Epithelial cell of prostate (primary cell): ENCODE results near the gene SH2D2A.

ENCODE experiments used
- DNase-seq: peaks from one replicate; pipeline ENCODE4 v3.0.0-alpha.2; 2011; ENCODE audit warnings: low read depth, low spot score
- H3K27ac ChIP-seq: fragments of 450-650 bp; 2 replicates; pipeline ENCODE4 v1.5.1; 2017; ENCODE audit warnings: mild to moderate bottlenecking

The SH2D2A gene

DNA sequence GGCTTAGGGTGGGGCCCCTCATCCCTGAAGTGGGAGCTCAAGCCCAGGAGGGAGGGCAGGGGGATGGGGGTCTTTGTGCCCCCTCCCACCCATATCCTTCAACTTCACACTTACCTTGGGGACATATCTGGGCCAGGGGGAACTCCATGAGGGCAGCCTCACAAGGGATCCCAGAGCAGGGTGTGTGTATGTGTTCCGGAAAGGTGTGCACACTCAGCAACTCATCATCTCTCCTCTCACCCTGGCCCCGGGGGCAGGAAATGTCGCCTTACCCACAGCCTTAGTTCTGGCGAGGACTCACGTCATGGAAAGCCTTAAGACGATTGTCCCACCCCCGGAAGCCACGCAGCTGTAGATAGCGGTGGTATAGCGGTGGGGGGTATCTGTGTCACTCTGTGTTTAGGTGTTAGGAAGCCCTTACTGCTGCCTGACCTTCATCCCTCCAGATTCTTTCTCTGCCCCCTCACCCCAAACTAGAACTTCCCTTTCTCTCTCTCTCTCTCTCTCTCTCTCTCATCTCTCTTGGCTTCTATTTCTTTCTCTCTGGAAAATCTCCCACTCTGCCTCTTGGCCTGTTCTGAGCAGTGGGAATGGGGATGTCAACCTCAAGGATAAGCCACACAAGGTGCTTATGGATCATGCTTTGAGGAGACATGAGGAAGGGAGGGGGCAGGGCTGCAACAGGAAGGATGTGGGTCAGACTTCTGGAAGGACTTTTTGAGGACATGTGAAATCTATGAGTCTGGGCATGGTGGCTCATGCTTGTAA lies at the start of gene SH2D2A:
Gene SH2D2A, minus strand, starts transcription at position 288 of the 768 bp plus-strand sequence. Its CDS starts 140 bp downstream, at position 148.
- H3K27ac ChIP-seq = peak within 1 kb of the TSS; percentile 55

GRCh38 chr1:156865865-156866248 lies 49.2 kb upstream of the SH2D2A start:
- no peak for DNase-seq
- no peak overlapping the region for H3K27ac ChIP-seq

More for the DNA sequence above, at the start of gene SH2D2A:
- DNase-seq = no peak

DNA sequence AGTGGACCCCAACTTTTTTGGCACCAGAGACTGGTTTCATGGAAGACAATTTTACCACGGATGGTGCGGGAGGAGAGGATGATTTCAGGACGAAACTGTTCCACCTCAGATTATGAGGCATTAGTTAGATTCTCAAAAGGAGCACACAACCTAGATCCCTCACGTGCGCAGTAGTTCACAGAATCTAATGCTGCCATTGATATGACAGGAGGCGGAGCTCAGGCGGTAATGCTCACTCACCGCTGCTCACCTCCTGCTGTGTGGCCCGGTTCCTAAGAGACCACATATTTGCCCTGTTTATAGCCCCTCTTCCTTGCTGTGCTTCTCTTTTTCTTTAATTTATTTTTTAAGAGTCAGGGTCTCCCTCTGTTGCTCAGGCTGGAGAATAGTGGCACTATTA lies 48.6 kb upstream of the SH2D2A start:
- no peak for DNase-seq
- H3K27ac ChIP-seq = no peak overlapping the region

DNA sequence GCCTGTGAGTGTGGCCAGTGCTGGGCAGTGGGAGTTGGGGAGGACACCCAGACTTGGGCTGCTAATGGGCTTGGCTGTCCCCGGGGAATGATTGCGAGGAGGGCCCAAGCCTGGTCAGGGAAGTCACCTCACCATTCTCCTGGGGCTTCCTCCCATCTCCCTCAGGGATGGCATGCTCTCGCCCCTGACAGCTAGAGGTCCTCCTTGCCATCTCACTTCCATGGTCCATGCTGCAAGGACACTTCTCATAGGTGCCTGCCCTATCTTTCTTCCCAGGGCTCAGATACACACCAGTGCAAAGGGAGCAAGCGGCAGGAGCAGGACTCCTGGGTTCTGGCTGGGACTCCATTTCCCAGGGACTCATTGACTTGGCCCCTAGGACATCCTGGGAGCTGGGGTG lies 48.1 kb upstream of the SH2D2A start:
- no peak for DNase-seq
- no peak overlapping the region for H3K27ac ChIP-seq

DNA sequence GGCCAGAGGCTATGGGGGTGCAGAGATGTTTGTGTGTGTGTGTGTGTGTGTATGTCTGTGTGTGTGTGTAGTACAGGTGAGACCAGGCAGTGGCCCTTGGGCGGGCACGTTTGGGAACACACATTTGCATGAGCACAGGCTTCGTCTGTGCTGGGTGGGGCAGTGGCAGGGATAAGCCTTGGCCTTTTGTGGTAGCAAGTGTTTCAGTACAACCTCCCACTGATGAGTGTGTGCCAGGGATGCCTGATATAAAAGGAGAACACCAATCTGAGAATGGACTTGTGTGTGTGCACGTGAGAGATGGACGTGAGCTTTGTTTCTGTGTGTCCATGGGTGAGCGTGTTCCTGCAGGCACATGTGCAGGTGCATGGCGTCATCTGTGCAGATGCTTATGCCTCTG lies 47.0 kb upstream of the SH2D2A start:
- H3K27ac ChIP-seq = no peak overlapping the region
- DNase-seq = no peak

DNA sequence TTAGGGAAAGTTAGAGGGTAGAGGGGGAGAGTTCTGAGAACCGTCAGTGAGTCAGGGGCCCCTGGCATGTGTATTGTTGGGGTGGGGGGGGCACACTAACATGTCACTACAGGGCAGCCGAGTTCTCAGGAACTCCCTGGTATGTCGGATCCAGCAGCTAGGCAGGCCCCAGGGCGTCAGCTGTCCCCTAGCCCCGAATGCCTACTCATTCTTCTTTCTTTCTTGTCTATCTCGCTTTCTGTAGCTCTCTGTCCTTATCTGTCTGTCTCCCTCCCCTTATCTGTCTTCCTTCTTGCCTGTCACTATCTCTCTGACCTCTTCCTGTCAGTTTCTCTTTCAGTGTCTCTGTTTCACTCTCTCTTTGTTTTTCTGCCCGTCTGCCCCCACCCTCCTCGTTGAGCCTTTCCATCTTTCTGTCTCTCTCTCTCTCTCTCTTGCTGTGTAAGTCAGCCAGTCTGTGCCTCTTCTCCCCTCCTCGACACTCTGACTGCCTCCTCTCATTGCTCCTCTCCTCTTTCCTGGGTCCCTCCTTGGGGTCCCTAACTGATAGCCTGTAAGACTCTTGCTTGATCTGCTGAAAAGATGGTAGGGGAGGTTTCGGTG lies 46.5 kb upstream of the SH2D2A start:
- no peak overlapping the region for H3K27ac ChIP-seq
- DNase-seq = no peak

GRCh38 chr1:156862584-156862983 lies 45.9 kb upstream of the SH2D2A start:
- DNase-seq = no peak
- no peak overlapping the region for H3K27ac ChIP-seq

DNA sequence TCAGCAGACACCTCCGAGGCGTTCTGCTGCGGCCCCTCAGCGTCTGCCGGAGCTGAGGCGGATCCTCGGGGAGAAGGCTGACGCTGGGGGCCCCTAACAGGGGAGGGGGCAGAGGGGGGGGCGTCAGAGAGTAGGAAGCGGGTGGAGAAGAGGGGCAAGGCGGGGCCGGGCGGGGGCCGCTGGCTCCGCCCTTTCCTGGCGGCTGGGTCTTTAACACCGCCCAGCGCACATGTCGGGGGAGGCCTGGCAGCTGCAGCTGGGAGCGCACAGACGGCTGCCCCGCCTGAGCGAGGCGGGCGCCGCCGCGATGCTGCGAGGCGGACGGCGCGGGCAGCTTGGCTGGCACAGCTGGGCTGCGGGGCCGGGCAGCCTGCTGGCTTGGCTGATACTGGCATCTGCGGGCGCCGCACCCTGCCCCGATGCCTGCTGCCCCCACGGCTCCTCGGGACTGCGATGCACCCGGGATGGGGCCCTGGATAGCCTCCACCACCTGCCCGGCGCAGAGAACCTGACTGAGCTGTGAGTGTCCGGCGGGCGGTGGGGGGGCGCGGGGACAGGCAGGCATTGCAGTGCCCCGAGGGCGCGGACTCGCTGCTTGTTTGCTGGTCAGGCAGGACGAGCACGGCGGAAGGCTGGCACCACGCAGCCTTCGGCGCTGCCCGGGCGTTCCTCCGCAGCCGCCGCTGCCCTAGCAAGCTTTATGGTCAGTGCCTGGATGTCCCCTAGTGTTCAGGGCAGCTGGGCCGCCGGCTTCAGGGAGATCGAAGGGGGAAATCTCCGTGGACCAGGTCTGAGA lies 44.2 kb upstream of the SH2D2A start, which contains the start of gene NTRK1:
Gene NTRK1, plus strand, starts transcription at position 238 of the 796 bp plus-strand sequence. Its CDS starts 70 bp downstream, at position 308.
- no peak for DNase-seq

DNA sequence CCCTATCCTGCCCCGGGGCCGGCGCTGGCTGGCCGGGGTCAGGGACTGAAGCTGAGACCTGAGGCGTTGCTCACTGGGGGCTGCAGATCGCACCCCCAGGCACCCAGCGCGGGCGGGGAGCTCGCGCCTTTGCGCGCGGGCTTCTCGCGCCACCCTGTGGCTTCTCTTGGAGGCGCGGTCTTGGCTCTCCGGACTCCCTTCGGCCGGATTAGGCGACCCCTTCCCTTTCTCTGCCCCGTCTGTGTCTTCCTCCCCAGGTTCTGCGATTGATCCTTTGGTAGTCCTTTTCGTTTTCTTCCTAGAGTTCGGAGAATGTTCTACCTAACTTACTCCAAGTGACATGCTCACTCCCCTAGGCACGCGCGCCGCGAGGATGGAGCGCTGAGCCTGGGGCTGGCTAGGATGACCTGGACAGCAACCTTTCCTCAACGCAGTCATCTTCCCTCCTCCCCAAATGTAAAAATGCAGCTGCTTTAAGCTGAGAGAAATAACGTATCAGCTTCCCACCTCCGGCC lies 43.5 kb upstream of the SH2D2A start:
- H3K27ac ChIP-seq = no peak overlapping the region
- DNase-seq = no peak

More for the DNA sequence above, 44.2 kb upstream of the SH2D2A start, which contains the start of gene NTRK1:
- H3K27ac ChIP-seq = no peak within 1 kb of the TSS

- DNase-seq = no peak
- H3K27ac ChIP-seq = no peak overlapping the region
Observed at GRCh38 chr1:156859523-156860112, 43.0 kb upstream of the SH2D2A start.

GRCh38 chr1:156858959-156859522 lies 42.4 kb upstream of the SH2D2A start, which contains the start of gene INSRR:
Gene INSRR (minus strand): TSS chr1:156859117. CDS start chr1:156858621, 496 bp downstream.
- no peak within 1 kb of the TSS for H3K27ac ChIP-seq
- DNase-seq = no peak

DNA sequence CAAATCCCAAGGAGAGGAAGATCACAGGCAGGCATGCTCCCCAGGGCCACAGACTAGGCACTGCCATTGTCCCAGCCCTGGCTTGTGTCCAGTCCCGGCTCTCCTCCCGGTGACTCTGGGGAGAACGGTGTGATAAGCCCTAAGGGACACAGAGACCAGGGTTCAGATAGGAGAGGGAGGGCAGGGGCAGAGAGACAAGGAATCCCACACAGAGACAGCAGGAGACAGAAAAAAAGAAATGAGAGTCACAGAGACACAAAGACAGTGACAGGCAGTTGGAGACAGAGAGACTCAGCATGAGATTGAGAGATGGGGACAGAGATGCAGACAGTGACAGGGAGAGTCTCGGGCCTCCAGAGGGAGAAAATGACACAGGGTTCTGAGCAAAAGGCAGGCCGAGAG lies 41.9 kb upstream of the SH2D2A start:
- no peak for DNase-seq
- H3K27ac ChIP-seq = no peak overlapping the region

DNA sequence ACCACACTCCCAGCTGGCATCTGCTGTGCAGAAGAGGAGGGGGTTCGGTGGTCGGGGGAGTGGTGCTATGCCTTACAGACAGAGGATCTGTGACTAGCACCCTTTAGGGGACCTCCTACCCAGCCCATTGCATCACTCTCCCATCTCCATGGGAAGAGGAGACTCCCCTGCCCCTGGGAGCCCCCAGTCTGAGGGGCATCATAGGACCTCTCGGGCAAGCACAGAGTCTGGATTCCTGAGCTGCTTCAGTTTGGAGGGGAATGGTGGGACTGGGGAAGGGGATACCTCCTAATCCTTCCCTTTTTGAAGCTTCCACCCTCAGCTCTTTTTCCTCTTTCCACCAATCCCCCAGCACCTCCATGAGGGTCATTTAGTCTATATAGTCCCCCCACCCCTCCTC lies 40.9 kb upstream of the SH2D2A start:
- DNase-seq = no peak
- H3K27ac ChIP-seq = no peak overlapping the region

- H3K27ac ChIP-seq = no peak overlapping the region
- DNase-seq = no peak
Observed at GRCh38 chr1:156856282-156856785, 39.7 kb upstream of the SH2D2A start.

GRCh38 chr1:156854634-156855033 lies 38.0 kb upstream of the SH2D2A start:
- no peak for DNase-seq
- H3K27ac ChIP-seq = no peak overlapping the region

- no peak overlapping the region for H3K27ac ChIP-seq
- DNase-seq = no peak
Observed at GRCh38 chr1:156853761-156854160, 37.1 kb upstream of the SH2D2A start.

DNA sequence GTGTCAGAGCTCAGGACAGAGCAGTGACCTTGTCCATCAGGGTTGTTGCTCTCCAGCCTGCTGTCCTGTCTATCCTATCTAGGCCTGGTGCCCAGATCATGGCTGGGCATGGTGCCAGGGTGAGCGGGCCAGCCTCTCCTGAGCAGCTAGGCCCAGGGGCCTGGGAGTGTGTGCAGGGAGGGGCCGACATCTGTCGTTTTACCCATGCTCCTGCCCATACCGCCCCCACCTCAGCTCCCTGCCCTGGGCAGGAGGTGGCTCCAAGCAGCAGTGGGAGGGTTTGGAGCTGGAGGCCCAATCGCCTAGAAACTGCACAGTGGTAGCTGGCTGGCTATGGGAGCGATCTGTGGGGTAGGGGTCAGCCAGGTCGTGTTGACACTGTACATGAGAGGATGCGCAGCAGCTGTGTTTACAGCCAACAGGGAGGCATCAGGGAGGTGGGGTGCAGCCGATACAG lies 35.8 kb upstream of the SH2D2A start:
- no peak for DNase-seq
- H3K27ac ChIP-seq = no peak overlapping the region

DNA sequence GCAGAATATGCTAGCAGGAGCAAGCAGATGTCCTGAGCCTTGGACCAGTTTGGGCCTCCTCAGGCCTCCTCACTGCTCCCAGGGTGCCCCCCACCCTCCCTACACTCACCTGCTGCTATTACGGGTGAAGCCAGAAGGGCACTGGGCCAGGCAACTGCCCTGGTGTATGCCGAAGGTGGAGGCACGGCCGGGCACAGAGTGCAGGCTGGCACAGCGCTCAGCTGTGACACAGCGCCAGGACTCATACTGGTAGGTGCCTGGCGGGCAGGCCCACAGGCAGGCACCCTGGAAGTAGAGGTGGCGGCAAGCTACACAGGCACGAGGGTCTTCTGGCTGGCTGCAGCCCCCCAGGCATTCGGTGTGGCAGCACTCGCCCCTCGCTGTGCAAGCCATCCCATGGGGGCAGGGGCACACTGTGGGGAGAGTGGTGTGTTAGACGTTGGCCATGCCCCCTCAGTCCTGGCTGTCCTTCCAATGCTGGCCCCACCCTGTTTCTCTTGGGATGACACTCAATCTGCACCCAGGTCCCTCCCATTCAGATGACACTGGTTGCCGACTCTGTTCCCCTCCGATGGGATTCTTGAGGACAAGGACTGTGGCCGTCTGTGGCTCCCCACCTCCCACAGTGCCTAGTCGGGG lies 35.2 kb upstream of the SH2D2A start:
- no peak for DNase-seq
- H3K27ac ChIP-seq = no peak overlapping the region

GRCh38 chr1:156849151-156849496 lies 32.5 kb upstream of the SH2D2A start:
- DNase-seq = no peak
- H3K27ac ChIP-seq = no peak overlapping the region
